Measurements from ENCODE around the gene LAMTOR2. TPM values are rescaled to one million over a fixed set of nuclear protein-coding genes. Genes with fewer than 3 reads are reported as not detected.

Gene LAMTOR2
- total RNA-seq, 1 experiment from 2014 or later, result 50.6 TPM

DNA sequence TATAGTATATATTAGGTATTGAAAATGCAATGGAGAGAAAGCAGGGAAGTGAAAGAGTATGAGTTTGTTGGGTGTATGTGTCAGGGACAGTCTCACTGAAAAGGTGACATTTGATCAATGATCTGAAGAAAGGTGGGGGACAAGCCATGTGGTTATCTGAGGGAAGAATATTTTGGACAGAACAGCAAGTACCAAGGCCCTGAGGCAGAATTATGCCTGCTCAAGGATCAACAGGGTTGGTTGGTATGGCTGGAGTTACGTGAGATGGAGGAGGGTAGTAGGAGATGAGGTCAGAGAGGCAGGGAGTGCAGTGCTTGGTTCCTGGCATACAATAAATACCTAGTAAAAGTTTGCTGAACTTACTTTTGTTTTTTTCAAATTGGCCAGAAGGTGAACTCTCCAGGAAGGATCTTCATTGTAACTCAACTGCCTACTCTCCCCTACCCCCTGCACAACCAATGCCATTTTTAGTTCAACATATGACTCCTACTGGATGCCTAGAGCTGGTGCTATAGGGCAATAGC is 1.8 kb downstream of the LAMTOR2 start:
- Histone ChIP-seq H3K9me3 (ENCODE audit: control insufficient read depth, low read depth, low read length) (no peaks in the 10 kb centered on the region), H2BK12ac (ENCODE audit: insufficient read length, low read depth, low read length) (no peak overlapping the region), H3K27ac (ENCODE audit: insufficient read length, low read depth, low read length) (no peak overlapping the region), H3K4me2 (ENCODE audit: insufficient read depth, insufficient read length, low read length) (no peak overlapping the region), H3K4me1 (ENCODE audit: insufficient read depth, low read length) (0 out of 2 replicates have a peak, but pooled peaks cover 2% of the 10 kb centered on the region), H3K18ac (ENCODE audit: insufficient read length, low read depth, low read length) (no peak overlapping the region), H2AFZ (ENCODE audit: low read length) (no peak overlapping the region), H3K79me2 (ENCODE audit: insufficient read depth, low read length) (no peaks in the 10 kb centered on the region; the same call in 1 of the 2 replicates), H3K79me1 (ENCODE audit: insufficient read depth, low read depth, low read length, poor library complexity, severe bottlenecking) (peaks cover 4% of the 10 kb centered on the region), H3T11ph (ENCODE audit: low read length) (no peak overlapping the region), H3K27me3 (ENCODE audit: insufficient read depth, low read length) (no peaks in the 10 kb centered on the region), H2AK5ac (ENCODE audit: insufficient read length, low read length) (no peak overlapping the region), H2BK5ac (ENCODE audit: insufficient read length, low read length) (no peak overlapping the region), H4K5ac (ENCODE audit: insufficient read length, low read depth, low read length) (no peak overlapping the region), H3K9ac (ENCODE audit: extremely low read depth, insufficient read length, low read length) (no peak overlapping the region), H4K91ac (ENCODE audit: insufficient read length, low read depth, low read length) (no peak overlapping the region), H2BK15ac (ENCODE audit: low read depth, low read length) (no peak overlapping the region), H3K56ac (ENCODE audit: insufficient read length, low read depth, low read length) (no peak overlapping the region), H2BK120ac (ENCODE audit: low read depth, low read length, poor library complexity, severe bottlenecking) (no peak overlapping the region), H2BK20ac (ENCODE audit: low read depth, low read length, poor library complexity, severe bottlenecking) (no peak overlapping the region), H3K23ac (ENCODE audit: insufficient read length, low read depth, low read length) (no peak overlapping the region), H3K23me2 (ENCODE audit: insufficient read length, low read depth, low read length, poor library complexity, severe bottlenecking) (peaks cover 14% of the 10 kb centered on the region), H3K14ac (ENCODE audit: insufficient read depth, low read length) (no peak overlapping the region), H4K20me1 (ENCODE audit: control insufficient read depth, insufficient read depth, insufficient read length) (no peaks in the 10 kb centered on the region), H4K8ac (replicated peaks; ENCODE audit: insufficient read length, low read depth, low read length) (no peak overlapping the region), H3K4ac (ENCODE audit: low read depth, low read length) (no peak overlapping the region)
- H3K27ac Mint-ChIP-seq, result peak overlapping the region in 1 of 3 experiments; percentile 12; a peak in 2 of 7 replicates
- H3K27me3 Mint-ChIP-seq (ENCODE audit: low read depth), result peaks cover 1% of the 10 kb centered on the region; the same call in 1 of the 2 replicates
- H3K9me3 Mint-ChIP-seq, result no peaks in the 10 kb centered on the region; a peak in 1 of 5 replicates
- peak overlapping the region in 1 of 2 experiments; percentile 63; a peak in 3 of 5 replicates for H3K4me3 Mint-ChIP-seq
- peaks cover 24 to 31% of the 10 kb centered on the region in 2 experiments for H3K4me1 Mint-ChIP-seq
- no CpG with 5 or more reads among the region's 1 CpG for WGBS (ENCODE audit: extremely low coverage, insufficient read length, low lambda C conversion rate)
- peaks cover 16 to 27% (median 23%) of the 10 kb centered on the region in 3 experiments for H3K36me3 Mint-ChIP-seq (ENCODE audit: insufficient read depth in 1 of 3, low read depth in 3 of 3)
- DNase-seq, result no peak
- TF ChIP-seq, protein P1, sequence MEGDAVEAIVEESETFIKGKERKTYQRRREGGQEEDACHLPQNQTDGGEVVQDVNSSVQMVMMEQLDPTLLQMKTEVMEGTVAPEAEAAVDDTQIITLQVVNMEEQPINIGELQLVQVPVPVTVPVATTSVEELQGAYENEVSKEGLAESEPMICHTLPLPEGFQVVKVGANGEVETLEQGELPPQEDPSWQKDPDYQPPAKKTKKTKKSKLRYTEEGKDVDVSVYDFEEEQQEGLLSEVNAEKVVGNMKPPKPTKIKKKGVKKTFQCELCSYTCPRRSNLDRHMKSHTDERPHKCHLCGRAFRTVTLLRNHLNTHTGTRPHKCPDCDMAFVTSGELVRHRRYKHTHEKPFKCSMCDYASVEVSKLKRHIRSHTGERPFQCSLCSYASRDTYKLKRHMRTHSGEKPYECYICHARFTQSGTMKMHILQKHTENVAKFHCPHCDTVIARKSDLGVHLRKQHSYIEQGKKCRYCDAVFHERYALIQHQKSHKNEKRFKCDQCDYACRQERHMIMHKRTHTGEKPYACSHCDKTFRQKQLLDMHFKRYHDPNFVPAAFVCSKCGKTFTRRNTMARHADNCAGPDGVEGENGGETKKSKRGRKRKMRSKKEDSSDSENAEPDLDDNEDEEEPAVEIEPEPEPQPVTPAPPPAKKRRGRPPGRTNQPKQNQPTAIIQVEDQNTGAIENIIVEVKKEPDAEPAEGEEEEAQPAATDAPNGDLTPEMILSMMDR (conservative IDR thresholded peaks at IDR 0.05), result no peak

Measured in H9 (cell line).